Cardiac muscle cell (in vitro differentiated cells and primary cell): ENCODE results near the gene DMAC2. TPM values are rescaled to one million over a fixed set of nuclear protein-coding genes. Genes with fewer than 3 reads are reported as not detected.
A peak's percentile ranks its signal among the peaks of the same experiment; 100 is the strongest.
"Not testable (repeated sequence)": the region's sequence is repeated elsewhere in the genome, so short reads cannot be mapped to it uniquely, and the experiment has no call there.

ENCODE experiments used
- DNase-seq, 2 donors: peaks; one replicate each; pipeline versions ENCODE4 v3.0.0 to v3.0.0-alpha.2; 2010 to 2017; ENCODE audit warnings: low read depth in 1 of 2, low spot score in 1 of 2
- H3K27ac ChIP-seq: fragments of 200-600 bp; sonication (generic); 2 replicates; pipeline ENCODE4 v1.5.1; 2016
- H3K27me3 ChIP-seq: fragments of 200-600 bp; sonication (generic); 2 replicates; pipeline ENCODE4 v1.6.0; 2016; ENCODE audit warnings: control low read depth
- H3K36me3 ChIP-seq: fragments of 200-600 bp; sonication (generic); 2 replicates; pipeline ENCODE4 v1.5.1; 2016; ENCODE audit warnings: control low read depth
- H3K4me1 ChIP-seq: fragments of 200-600 bp; sonication (generic); 2 replicates; pipeline ENCODE4 v1.8.1; 2017; ENCODE audit warnings: low read depth, mild to moderate bottlenecking, mixed run types
- H3K4me3 ChIP-seq: fragments of 200-600 bp; sonication (generic); 2 replicates; pipeline ENCODE4 v1.5.1; 2016; ENCODE audit warnings: mild to moderate bottlenecking
- H3K9me3 ChIP-seq: fragments of 200-600 bp; sonication (generic); 2 replicates; pipeline ENCODE4 v1.5.1; 2017; ENCODE audit warnings: low read depth, mild to moderate bottlenecking, control low read depth
- polyA plus RNA-seq: library from polyadenylated mRNA; unstranded; fragments of >200 nt; fragmentation: Nextera tagmentation; extraction: Ambion mirVana; gene quantifications from 2 replicates; pipeline ENCODE4 v1.2.1, GENCODE V29; 2016
- total RNA-seq: library from RNA; depleted of rRNA; stranded (reverse); fragments of >200 nt; gene quantifications from 2 replicates; pipeline ENCODE4 v1.2.3, GENCODE V29; 2016
- TF ChIP-seq, protein P1 (sequence below): IDR thresholded peaks from 2 replicates; pipeline ENCODE4 v1.5.1; 2012; ENCODE audit warnings: low read depth, mild to moderate bottlenecking, low read length

Gene DMAC2
- total and polyA plus RNA-seq, 2 experiments from 2014 or later, result 78.5 to 126 TPM

DNA sequence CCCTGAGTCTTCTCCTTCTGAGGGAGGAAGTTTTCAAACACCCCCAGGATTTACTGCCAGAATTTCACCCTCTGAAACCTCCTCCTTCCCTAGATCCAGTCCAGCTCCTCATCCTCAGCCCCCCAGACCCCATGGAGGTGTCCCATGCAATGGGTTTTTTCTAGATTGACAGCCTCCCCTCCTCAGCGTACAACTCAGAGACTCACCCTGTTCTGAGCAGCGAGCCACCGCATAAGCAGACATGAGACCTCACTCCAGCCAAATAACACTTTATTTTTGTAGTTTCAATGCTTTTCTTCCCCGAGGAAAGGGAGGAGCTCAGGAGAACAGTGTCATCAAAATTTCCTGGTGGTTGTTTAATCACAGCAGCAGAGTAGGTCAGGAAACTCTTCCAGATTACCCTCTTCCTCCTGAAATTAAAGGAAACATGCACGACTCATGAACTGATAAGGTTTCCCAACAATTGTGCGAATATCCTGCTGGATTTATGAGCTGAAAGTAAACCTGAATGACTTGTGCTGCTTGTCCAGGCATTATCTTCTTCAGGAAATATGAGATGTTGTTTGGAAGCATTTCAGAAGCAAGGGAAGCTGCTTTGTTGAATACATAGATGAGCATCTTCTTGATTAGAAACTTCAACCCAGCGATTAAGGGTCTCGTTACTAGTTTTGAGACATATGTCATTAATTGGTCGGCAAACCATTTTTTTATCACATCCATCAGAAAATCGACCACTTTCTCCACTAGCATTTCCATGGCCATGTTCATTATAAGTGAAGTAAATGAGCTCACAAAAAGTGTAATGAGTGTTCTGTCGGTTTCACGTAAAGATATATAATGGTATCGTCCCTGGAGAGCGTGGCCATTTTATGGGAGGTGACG, 39.4 kb upstream of the DMAC2 start:
- TF ChIP-seq, protein P1, sequence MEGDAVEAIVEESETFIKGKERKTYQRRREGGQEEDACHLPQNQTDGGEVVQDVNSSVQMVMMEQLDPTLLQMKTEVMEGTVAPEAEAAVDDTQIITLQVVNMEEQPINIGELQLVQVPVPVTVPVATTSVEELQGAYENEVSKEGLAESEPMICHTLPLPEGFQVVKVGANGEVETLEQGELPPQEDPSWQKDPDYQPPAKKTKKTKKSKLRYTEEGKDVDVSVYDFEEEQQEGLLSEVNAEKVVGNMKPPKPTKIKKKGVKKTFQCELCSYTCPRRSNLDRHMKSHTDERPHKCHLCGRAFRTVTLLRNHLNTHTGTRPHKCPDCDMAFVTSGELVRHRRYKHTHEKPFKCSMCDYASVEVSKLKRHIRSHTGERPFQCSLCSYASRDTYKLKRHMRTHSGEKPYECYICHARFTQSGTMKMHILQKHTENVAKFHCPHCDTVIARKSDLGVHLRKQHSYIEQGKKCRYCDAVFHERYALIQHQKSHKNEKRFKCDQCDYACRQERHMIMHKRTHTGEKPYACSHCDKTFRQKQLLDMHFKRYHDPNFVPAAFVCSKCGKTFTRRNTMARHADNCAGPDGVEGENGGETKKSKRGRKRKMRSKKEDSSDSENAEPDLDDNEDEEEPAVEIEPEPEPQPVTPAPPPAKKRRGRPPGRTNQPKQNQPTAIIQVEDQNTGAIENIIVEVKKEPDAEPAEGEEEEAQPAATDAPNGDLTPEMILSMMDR, result no peak
- peak in 1 of 2 donors; percentile 64 for DNase-seq
- no peaks in the 10 kb centered on the region for H3K9me3 ChIP-seq

GRCh38 chr19:41478171-41478570, 38.5 kb upstream of the DMAC2 start:
- Histone ChIP-seq H3K4me3 (no peak overlapping the region), H3K4me1 (no peaks in the 10 kb centered on the region), H3K36me3 (no peaks in the 10 kb centered on the region), H3K27me3 (no peaks in the 10 kb centered on the region), H3K27ac (no peak overlapping the region), H3K9me3 (no peaks in the 10 kb centered on the region)
- no peak for DNase-seq
- TF ChIP-seq, protein P1, result no peak

More for the DNA sequence above, 39.4 kb upstream of the DMAC2 start:
- Histone ChIP-seq H3K4me3 (no peak overlapping the region), H3K4me1 (no peaks in the 10 kb centered on the region), H3K27me3 (no peaks in the 10 kb centered on the region), H3K27ac (no peak overlapping the region), H3K36me3 (no peaks in the 10 kb centered on the region)

- Histone ChIP-seq H3K9me3 (no peaks in the 10 kb centered on the region), H3K36me3 (no peaks in the 10 kb centered on the region)
Measured at GRCh38 chr19:41476583-41476982, 36.9 kb upstream of the DMAC2 start.

DNA sequence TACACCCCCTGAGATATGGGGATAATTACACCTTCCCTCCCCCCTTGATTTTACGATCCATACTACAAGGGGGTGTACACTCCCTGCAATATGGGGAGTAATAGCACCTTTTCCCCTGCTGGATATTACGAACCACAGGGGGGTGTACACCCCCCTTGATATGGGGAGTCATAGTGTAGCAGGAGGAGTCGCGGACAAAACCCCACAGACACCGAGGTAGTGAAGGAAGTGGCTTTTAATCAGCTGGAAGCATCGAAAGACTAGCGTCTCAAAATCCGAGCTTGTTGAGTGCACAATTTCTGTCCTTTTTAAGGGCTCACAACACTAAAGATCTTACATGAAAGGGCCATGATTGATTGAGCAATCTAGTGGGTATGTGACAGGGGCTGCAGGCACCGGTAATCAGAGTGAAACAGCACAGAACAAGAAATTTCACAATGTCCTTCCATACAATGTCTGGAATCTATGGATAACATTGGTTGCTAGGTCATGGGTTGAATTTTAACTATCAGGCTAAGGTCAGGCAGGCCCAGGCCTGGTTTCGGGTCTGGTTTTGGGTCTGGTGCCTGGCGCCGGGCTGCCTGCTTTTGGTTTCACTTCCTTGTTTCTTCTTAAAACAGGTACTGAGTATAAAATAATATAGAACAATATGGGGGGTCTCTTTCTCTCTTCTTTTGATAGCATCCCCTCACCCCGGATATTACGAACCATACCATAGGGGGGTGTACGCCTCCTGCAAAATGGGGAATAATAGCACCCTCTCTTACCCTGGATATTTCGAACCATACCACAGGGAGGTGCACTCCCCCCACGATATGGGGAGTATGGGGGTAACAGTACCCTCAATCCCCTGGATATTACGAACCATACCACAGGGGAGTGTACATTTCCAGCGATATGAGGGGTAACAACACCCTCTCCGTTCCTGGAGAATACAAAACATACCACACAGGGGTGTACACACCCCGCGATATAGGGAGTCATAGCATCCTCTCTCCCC, 23.8 kb upstream of the DMAC2 start:
- H3K4me3 ChIP-seq, H3K9me3 ChIP-seq, H3K27me3 ChIP-seq, H3K27ac ChIP-seq, DNase-seq, H3K4me1 ChIP-seq, H3K36me3 ChIP-seq: not testable (repeated sequence)

More at GRCh38 chr19:41476583-41476982, 36.9 kb upstream of the DMAC2 start:
- no peak for DNase-seq
- TF ChIP-seq, protein P1, result no peak
- H3K27me3 ChIP-seq, result no peaks in the 10 kb centered on the region
- H3K27ac ChIP-seq, result no peak overlapping the region
- no peaks in the 10 kb centered on the region for H3K4me1 ChIP-seq
- no peak overlapping the region for H3K4me3 ChIP-seq

DNA sequence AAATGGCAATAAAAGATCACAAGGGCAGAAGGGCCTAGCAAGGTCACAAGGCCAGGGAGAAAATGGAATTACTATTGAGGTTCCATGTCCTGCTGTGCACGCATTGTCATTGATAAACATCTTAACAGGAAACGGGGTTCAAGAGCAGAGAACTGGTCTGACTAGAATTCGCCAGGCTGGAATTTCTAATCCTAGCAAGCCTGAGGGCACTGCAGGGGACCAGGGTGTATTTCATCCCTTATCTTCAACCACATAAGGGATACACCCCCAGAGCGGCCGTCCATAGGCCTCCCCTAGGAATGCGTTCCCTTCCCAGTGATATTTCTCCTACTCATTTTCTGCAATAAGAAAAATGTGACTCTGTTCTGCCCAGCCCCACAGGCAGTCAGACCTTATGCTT, 22.8 kb upstream of the DMAC2 start:
- Histone ChIP-seq H3K27me3 (no peaks in the 10 kb centered on the region), H3K4me3 (no peak overlapping the region), H3K27ac (no peak overlapping the region), H3K9me3 (no peaks in the 10 kb centered on the region), H3K4me1 (no peaks in the 10 kb centered on the region), H3K36me3 (no peaks in the 10 kb centered on the region)
- TF ChIP-seq, protein P1, result no peak
- no peak for DNase-seq
